PC-9 (cell line): ENCODE measurements around the gene CPA4. TPM values are rescaled to one million over a fixed set of nuclear protein-coding genes. Genes with fewer than 3 reads are reported as not detected.

Source experiments
- BruUV-seq: library from RNA; stranded (reverse); fragments of 400-500 nt; replicated peaks from 2 replicates; lab custom pipeline; 2021; lab: Mats Ljungman, UMichigan
- CTCF ChIA-PET: fragments of 300-600 bp; sonication (Branson Sonifier 250); formaldehyde crosslinking; loops from one replicate; lab custom pipeline; 2022; ENCODE audit warnings: antibody characterized with exemption; lab: Charles Lee
- POLR2A ChIA-PET: fragments of 300-600 bp; sonication (Branson Sonifier 250); formaldehyde crosslinking; loops from one replicate; lab custom pipeline; 2022; ENCODE audit warnings: antibody characterized with exemption; ENCODE audit not compliant: unreplicated experiment; lab: Charles Lee
- DNase-seq, 2 experiments: peaks; one replicate each; pipeline versions ENCODE4 v3.0.0 to v3.0.0-alpha.2; 2015 to 2022; ENCODE audit warnings: mixed read lengths in 1 of 2
- H2AFZ ChIP-seq: fragments of 200-600 bp; sonication (generic); 2 replicates; pipeline ENCODE4 v1.8.1; 2017; ENCODE audit warnings: antibody characterized with exemption
- H3F3A ChIP-seq: fragments of 200-600 bp; sonication (generic); 2 replicates; pipeline ENCODE4 v1.8.1; 2017; ENCODE audit warnings: antibody characterized with exemption, mild to moderate bottlenecking, low read depth; ENCODE audit not compliant: insufficient read depth
- H3K27ac ChIP-seq: fragments of 200-600 bp; sonication (generic); 2 replicates; pipeline ENCODE4 v1.6.1; 2016; ENCODE audit warnings: mixed run types
- H3K27me3 ChIP-seq: fragments of 200-600 bp; sonication (generic); 2 replicates; pipeline ENCODE4 v1.6.1; 2016; ENCODE audit warnings: low read depth, mixed run types; ENCODE audit not compliant: insufficient read depth
- H3K36me3 ChIP-seq: fragments of 200-600 bp; sonication (generic); 2 replicates; pipeline ENCODE4 v1.6.1; 2016; ENCODE audit warnings: low read depth, mixed run types
- H3K4me1 ChIP-seq: fragments of 200-600 bp; sonication (generic); replicated peaks from 2 replicates; pipeline ENCODE4 v1.6.1; 2016; ENCODE audit warnings: mixed run types; ENCODE audit not compliant: insufficient read depth
- H3K4me2 ChIP-seq: fragments of 200-600 bp; sonication (generic); 2 replicates; pipeline ENCODE4 v1.6.1; 2017; ENCODE audit warnings: mixed run types
- H3K4me3 ChIP-seq: fragments of 200-600 bp; sonication (generic); 2 replicates; pipeline ENCODE4 v1.6.1; 2016; ENCODE audit warnings: mixed run types
- H3K79me2 ChIP-seq: fragments of 200-600 bp; sonication (generic); 2 replicates; pipeline ENCODE4 v1.6.1; 2017; ENCODE audit warnings: low read depth, mixed run types
- H3K9me2 ChIP-seq: fragments of 200-600 bp; sonication (generic); 2 replicates; pipeline ENCODE4 v1.8.1; 2017; ENCODE audit warnings: mild to moderate bottlenecking; ENCODE audit not compliant: insufficient read depth
- H3K9me3 ChIP-seq: fragments of 200-600 bp; sonication (generic); 2 replicates; pipeline ENCODE4 v1.8.1; 2016; ENCODE audit warnings: low read depth; ENCODE audit not compliant: insufficient read depth
- H4K20me1 ChIP-seq: fragments of 200-600 bp; sonication (generic); 2 replicates; pipeline ENCODE4 v1.8.1; 2017; ENCODE audit not compliant: insufficient read depth
- CTCF ChIP-seq: fragments of 200-600 bp; sonication (generic); conservative IDR thresholded peaks from 2 replicates; pipeline ENCODE4 v1.6.1; 2017; ENCODE audit warnings: mixed run types, antibody characterized with exemption, mild to moderate bottlenecking, moderate library complexity
- EZH2 ChIP-seq: fragments of 200-600 bp; sonication (generic); IDR thresholded peaks from 2 replicates; pipeline ENCODE4 v1.8.0; 2017; ENCODE audit warnings: antibody characterized with exemption, low read depth
- intact Hi-C: fragments of 100-400 bp; cut with micrococcal nuclease; formaldehyde crosslinking; loops from one replicate; pipeline ENCODE4 v1.10.0; 2022; ENCODE audit not compliant: unreplicated experiment
- total RNA-seq: library from RNA; stranded (reverse); gene quantifications from 2 replicates; pipeline ENCODE4 v1.2.3, GENCODE V29; 2021

CPA4 gene
- total RNA-seq, 1 experiment from 2014 or later, result 9.8 TPM

- intact Hi-C loops, result no loop called here
- H3K36me3 ChIP-seq, result no peaks in the 10 kb centered on the region
- peaks cover under 1% of the 10 kb centered on the region; the same call in 1 of the 2 replicates for H3K4me1 ChIP-seq
- no peak overlapping the region for H3K4me3 ChIP-seq
- TF ChIP-seq EZH2 (no peak), CTCF (no peak)
- no peaks in the 10 kb centered on the region for H3K9me2 ChIP-seq
- no peak overlapping the region for H3K27ac ChIP-seq
- no TSS peak for BruUV-seq
- H3K9me3 ChIP-seq, result no peaks in the 10 kb centered on the region
- ChIA-PET POLR2A (no interaction called here), CTCF (no interaction called here)
- H3F3A ChIP-seq, result no peaks in the 10 kb centered on the region
- H3K27me3 ChIP-seq, result no peaks in the 10 kb centered on the region
- H3K4me2 ChIP-seq, result no peak overlapping the region
- DNase-seq, result no peak
- H4K20me1 ChIP-seq, result no peaks in the 10 kb centered on the region
- H2AFZ ChIP-seq, result no peak overlapping the region
- H3K79me2 ChIP-seq, result no peaks in the 10 kb centered on the region
Measured at GRCh38 chr7:130304878-130305277, 11.9 kb downstream of the CPA4 start.

GRCh38 chr7:130305433-130306042 is 12.6 kb downstream of the CPA4 start:
- no peak overlapping the region for H3K4me3 ChIP-seq
- DNase-seq, result no peak
- TF ChIP-seq EZH2, result no peak
- TF ChIP-seq CTCF, result no peak
- H2AFZ ChIP-seq, result no peak overlapping the region
- no peaks in the 10 kb centered on the region for H3K79me2 ChIP-seq
- H3K27me3 ChIP-seq, result no peaks in the 10 kb centered on the region
- ChIA-PET CTCF (no interaction called here), POLR2A (no interaction called here)
- BruUV-seq, result no TSS peak
- H3K36me3 ChIP-seq, result no peaks in the 10 kb centered on the region
- no peak overlapping the region for H3K4me2 ChIP-seq
- H4K20me1 ChIP-seq, result no peaks in the 10 kb centered on the region
- no peaks in the 10 kb centered on the region for H3K4me1 ChIP-seq
- no peak overlapping the region for H3K27ac ChIP-seq
- no peaks in the 10 kb centered on the region for H3F3A ChIP-seq
- intact Hi-C loops, result no loop called here
- no peaks in the 10 kb centered on the region for H3K9me2 ChIP-seq
- no peaks in the 10 kb centered on the region for H3K9me3 ChIP-seq

GRCh38 chr7:130309986-130310385 is 17.0 kb downstream of the CPA4 start:
- H3K9me3 ChIP-seq, result no peaks in the 10 kb centered on the region
- intact Hi-C loops, result no loop called here
- ChIA-PET CTCF (interaction anchor here (0.7 kb wide), 1 partner anchor 7 kb away, joined by 3 read pairs; no protein-coding TSS in a partner anchor), POLR2A (no interaction called here)
- no peaks in the 10 kb centered on the region for H3K79me2 ChIP-seq
- H3K36me3 ChIP-seq, result no peaks in the 10 kb centered on the region
- H3K4me1 ChIP-seq, result no peaks in the 10 kb centered on the region
- no peak overlapping the region for H3K4me2 ChIP-seq
- no peak for DNase-seq
- no peak overlapping the region for H2AFZ ChIP-seq
- H4K20me1 ChIP-seq, result no peaks in the 10 kb centered on the region
- H3K27ac ChIP-seq, result no peak overlapping the region
- H3K27me3 ChIP-seq, result no peaks in the 10 kb centered on the region
- H3F3A ChIP-seq, result no peaks in the 10 kb centered on the region
- H3K4me3 ChIP-seq, result no peak overlapping the region
- H3K9me2 ChIP-seq, result no peaks in the 10 kb centered on the region
- no peak for TF ChIP-seq EZH2
- TF ChIP-seq CTCF, result no peak
- BruUV-seq, result no TSS peak
